SJSA1 (cell line): ENCODE measurements around the gene MYOF. TPM values are rescaled to one million over a fixed set of nuclear protein-coding genes. Genes with fewer than 3 reads are reported as not detected.
A peak's percentile ranks its signal among the peaks of the same experiment; 100 is the strongest.
"Not testable (repeated sequence)": the region's sequence is repeated elsewhere in the genome, so short reads cannot be mapped to it uniquely, and the experiment has no call there.

ENCODE experiments used
- DNase-seq, 2 experiments: peaks; one replicate each; pipeline ENCODE4 v3.0.0-alpha.2; 2015 to 2020; ENCODE audit warnings: low spot score in 2 of 2, low read depth in 1 of 2
- H3K27ac ChIP-seq: fragments of 250-450 bp; sonication (Bioruptor Pico); 2 replicates; pipeline ENCODE4 v1.5.1; 2020; ENCODE audit warnings: mild to moderate bottlenecking, moderate library complexity
- H3K27me3 ChIP-seq: fragments of 250-450 bp; sonication (Bioruptor Pico); replicated peaks from 2 replicates; pipeline ENCODE4 v1.5.1; 2020; ENCODE audit warnings: mild to moderate bottlenecking, moderate library complexity
- H3K36me3 ChIP-seq: fragments of 250-450 bp; sonication (Bioruptor Pico); 2 replicates; pipeline ENCODE4 v1.5.1; 2020; ENCODE audit warnings: mild to moderate bottlenecking
- H3K4me1 ChIP-seq: fragments of 250-450 bp; sonication (Bioruptor Pico); replicated peaks from 2 replicates; pipeline ENCODE4 v1.6.1; 2021; ENCODE audit warnings: mild to moderate bottlenecking
- H3K4me3 ChIP-seq: fragments of 250-450 bp; sonication (Bioruptor Pico); 2 replicates; pipeline ENCODE4 v1.5.1; 2020; ENCODE audit warnings: mild to moderate bottlenecking
- H3K9me3 ChIP-seq: fragments of 250-450 bp; sonication (Bioruptor Pico); replicated peaks from 2 replicates; pipeline ENCODE4 v1.5.1; 2020; ENCODE audit warnings: mild to moderate bottlenecking
- total RNA-seq: library from RNA; depleted of rRNA; stranded (reverse); fragments of >200 nt; shearing (Covaris generic); gene quantifications from 2 replicates; pipeline ENCODE4 v1.2.3, GENCODE V29; 2014

Gene MYOF
- total RNA-seq, 1 experiment from 2014 or later, result 300 TPM

- H3K4me1 ChIP-seq, result no peaks in the 10 kb centered on the region
- DNase-seq, result no peak
- no peak overlapping the region for H3K27ac ChIP-seq
- H3K27me3 ChIP-seq, result no peaks in the 10 kb centered on the region
- H3K9me3 ChIP-seq, result no peaks in the 10 kb centered on the region
- H3K36me3 ChIP-seq, result peaks cover 96% of the 10 kb centered on the region
- H3K4me3 ChIP-seq, result no peak overlapping the region
Observed at GRCh38 chr10:93344691-93345090, 137.4 kb downstream of the MYOF start.

DNA sequence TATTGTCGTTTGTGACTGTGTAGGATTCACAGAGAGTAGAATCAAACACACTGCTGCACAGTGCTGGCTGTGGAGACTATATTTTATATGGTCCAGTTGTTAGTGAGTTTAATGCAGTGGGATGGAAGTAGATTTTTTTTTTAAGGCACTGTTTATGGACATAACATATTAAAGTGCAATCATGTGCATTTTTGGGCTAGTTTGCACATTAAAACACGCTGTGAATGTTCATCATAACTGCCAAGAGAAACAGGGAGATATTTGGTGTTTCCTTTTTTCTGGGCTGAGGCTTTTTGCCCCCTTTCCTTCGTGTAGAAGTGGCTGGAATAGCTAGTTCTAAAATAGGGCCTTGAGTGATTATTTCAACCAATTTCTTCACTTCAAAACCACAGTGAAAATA, 139.2 kb downstream of the MYOF start:
- Histone ChIP-seq H3K27ac (no peak overlapping the region), H3K36me3 (peaks cover 94% of the 10 kb centered on the region), H3K4me1 (no peaks in the 10 kb centered on the region), H3K9me3 (no peaks in the 10 kb centered on the region), H3K4me3 (no peak overlapping the region), H3K27me3 (no peaks in the 10 kb centered on the region)
- no peak for DNase-seq

DNA sequence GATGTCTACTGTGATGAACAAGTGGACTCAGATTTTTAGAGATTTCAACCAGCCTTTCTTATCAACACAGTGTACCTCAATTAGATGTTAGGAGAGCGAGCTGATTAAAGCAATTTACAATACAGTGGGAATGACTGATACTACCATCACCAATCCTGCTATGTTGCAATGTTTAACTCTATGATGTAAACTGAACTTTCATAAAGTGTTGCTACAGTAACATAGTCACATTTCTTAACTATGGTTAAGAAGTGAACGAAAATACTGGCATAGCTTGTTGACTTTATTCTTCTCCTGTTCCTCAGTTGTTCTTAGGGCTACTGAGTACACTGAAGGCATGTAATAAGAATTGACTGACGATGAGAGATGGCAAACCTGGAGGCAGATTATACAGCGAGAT, 139.8 kb downstream of the MYOF start:
- Histone ChIP-seq H3K4me3 (no peak overlapping the region), H3K27ac (no peak overlapping the region), H3K27me3 (no peaks in the 10 kb centered on the region), H3K9me3 (no peaks in the 10 kb centered on the region), H3K4me1 (no peaks in the 10 kb centered on the region), H3K36me3 (peaks cover 94% of the 10 kb centered on the region)
- DNase-seq, result no peak

- H3K27ac ChIP-seq, result no peak overlapping the region
- DNase-seq, result no peak
- peaks cover 35% of the 10 kb centered on the region for H3K4me1 ChIP-seq
- peaks cover 88% of the 10 kb centered on the region for H3K36me3 ChIP-seq
- H3K9me3 ChIP-seq, result no peaks in the 10 kb centered on the region
- H3K4me3 ChIP-seq, result no peak overlapping the region
- no peaks in the 10 kb centered on the region for H3K27me3 ChIP-seq
Observed at GRCh38 chr10:93337309-93337721, 144.8 kb downstream of the MYOF start.

GRCh38 chr10:93336678-93337077, 145.5 kb downstream of the MYOF start:
- Histone ChIP-seq H3K4me1 (peaks cover 35% of the 10 kb centered on the region), H3K27ac (no peak overlapping the region), H3K9me3 (no peaks in the 10 kb centered on the region), H3K27me3 (no peaks in the 10 kb centered on the region), H3K4me3 (no peak overlapping the region), H3K36me3 (peaks cover 88% of the 10 kb centered on the region)
- no peak for DNase-seq

DNA sequence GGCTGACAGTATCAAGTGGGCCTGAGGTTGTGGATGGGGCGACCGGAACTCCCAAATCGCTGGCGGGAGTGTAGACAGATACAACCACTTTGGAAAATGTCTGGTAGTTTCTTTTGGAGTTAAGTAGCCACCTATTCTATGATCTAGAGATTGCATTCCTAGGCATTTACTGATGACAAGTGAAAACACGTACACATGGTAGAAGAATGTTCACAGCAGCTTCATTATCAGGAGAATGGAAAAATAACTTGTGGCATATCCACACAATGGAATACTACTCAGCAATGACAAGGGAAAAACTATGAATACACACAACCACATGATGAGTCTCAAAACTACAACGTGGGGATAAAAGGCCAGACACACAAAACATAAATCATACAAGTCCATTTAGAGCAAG, 146.0 kb downstream of the MYOF start:
- Histone ChIP-seq H3K27me3 (no peaks in the 10 kb centered on the region), H3K9me3 (no peaks in the 10 kb centered on the region), H3K4me1 (peaks cover 35% of the 10 kb centered on the region), H3K36me3 (peaks cover 88% of the 10 kb centered on the region), H3K27ac (peak overlapping the region; percentile 92), H3K4me3 (no peak overlapping the region)
- no peak for DNase-seq

DNA sequence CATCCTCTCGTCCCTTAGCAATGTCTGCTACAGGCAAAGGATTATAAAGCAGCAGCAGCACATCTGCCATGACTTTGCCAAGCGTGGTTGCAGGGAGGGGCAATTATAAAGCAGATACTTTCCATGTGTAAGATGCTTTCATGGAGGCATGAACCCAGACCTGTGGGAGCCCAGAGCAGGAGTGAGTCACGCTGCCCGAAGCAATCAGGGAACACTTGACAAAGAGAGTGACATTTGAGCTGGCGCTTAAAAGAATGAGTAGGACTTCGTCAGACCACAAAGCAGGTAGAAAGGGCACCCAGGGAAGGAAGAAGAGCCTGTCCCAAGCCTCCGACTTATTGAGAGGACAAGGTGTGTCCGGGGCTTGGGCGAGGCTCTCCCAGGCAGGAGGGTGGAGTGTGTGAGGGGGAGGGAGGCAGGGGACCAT, 147.2 kb downstream of the MYOF start:
- Histone ChIP-seq H3K36me3 (peaks cover 88% of the 10 kb centered on the region), H3K9me3 (no peaks in the 10 kb centered on the region), H3K4me1 (peaks cover 35% of the 10 kb centered on the region), H3K27ac (peak overlapping the region; percentile 92), H3K4me3 (no peak overlapping the region), H3K27me3 (no peaks in the 10 kb centered on the region)
- peak; percentile 96 for DNase-seq

GRCh38 chr10:93334181-93334580, 148.0 kb downstream of the MYOF start:
- peak overlapping the region; percentile 92 for H3K27ac ChIP-seq

DNA sequence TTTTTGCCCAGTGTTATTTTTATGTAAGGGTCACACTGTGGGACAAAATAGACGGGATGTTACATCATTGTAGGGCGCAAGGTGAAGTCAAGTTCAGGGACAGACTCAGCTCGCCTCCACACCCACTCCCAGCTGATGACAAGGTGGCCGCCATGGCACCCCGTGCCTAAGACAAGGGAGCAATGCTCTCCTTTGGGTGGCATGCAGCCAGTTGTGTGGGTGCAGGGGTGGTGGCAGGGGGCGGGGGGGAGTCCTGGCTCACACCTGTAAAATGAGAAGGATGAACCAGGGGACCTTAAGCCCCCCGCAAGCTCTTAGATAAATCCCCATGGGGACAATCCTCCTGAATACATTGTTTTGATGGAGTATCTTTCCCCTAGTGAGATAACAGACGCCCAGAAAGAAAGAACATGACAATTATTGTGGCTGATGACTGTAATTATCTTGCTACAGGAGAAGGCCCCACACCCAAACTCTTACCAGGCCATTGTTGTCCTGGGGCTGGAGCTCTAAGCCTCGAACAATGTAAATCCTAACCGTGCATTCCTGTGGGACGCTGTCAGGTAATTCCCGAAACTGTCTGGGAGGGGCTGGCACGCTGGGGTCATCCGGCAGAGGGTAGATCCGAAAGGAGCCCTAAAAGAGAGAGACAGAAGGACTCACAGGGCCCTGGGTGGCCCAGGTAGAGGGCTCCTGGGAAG, 148.7 kb downstream of the MYOF start:
- peaks cover 90% of the 10 kb centered on the region for H3K36me3 ChIP-seq
- no peak overlapping the region for H3K4me3 ChIP-seq
- H3K4me1 ChIP-seq, result peaks cover 35% of the 10 kb centered on the region
- H3K27me3 ChIP-seq, result no peaks in the 10 kb centered on the region
- peak overlapping the region; percentile 92 for H3K27ac ChIP-seq
- DNase-seq, result peak; percentile 85
- no peaks in the 10 kb centered on the region for H3K9me3 ChIP-seq

More at GRCh38 chr10:93334181-93334580, 148.0 kb downstream of the MYOF start:
- Histone ChIP-seq H3K9me3 (no peaks in the 10 kb centered on the region), H3K4me1 (peaks cover 35% of the 10 kb centered on the region), H3K4me3 (no peak overlapping the region), H3K27me3 (no peaks in the 10 kb centered on the region), H3K36me3 (peaks cover 88% of the 10 kb centered on the region)
- DNase-seq, result peak in 1 of 2 experiments; percentile 65

DNA sequence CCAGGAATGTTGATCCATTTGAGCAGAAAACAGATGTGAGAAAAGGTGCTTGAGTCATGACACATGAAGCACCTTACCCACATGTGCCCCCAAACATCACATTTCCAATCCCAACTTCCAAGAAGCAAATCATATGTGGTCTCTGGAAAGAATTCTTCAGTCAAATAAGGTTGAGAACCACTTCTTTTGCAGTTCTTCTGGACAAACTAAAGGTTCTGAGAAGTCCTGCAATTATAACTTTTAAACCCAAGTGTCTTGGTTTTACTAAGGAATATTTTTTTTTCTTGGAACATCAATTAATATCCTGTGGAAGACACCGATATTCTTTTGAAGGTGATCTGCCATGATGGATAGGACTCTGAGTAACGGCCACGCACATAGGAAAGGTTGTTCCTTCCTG, 151.3 kb downstream of the MYOF start:
- Histone ChIP-seq H3K4me1 (peaks cover 31% of the 10 kb centered on the region), H3K9me3 (no peaks in the 10 kb centered on the region), H3K27ac (no peak overlapping the region), H3K27me3 (no peaks in the 10 kb centered on the region), H3K36me3 (peaks cover 92% of the 10 kb centered on the region), H3K4me3 (no peak overlapping the region)
- no peak for DNase-seq

GRCh38 chr10:93319896-93320295, 162.2 kb downstream of the MYOF start:
- no peak overlapping the region for H3K4me3 ChIP-seq
- DNase-seq, result no peak
- H3K9me3 ChIP-seq, result no peaks in the 10 kb centered on the region; the same call in 1 of the 2 replicates
- peaks cover 95% of the 10 kb centered on the region for H3K36me3 ChIP-seq
- H3K27ac ChIP-seq, result no peak overlapping the region
- peaks cover 42% of the 10 kb centered on the region for H3K4me1 ChIP-seq
- no peaks in the 10 kb centered on the region for H3K27me3 ChIP-seq

DNA sequence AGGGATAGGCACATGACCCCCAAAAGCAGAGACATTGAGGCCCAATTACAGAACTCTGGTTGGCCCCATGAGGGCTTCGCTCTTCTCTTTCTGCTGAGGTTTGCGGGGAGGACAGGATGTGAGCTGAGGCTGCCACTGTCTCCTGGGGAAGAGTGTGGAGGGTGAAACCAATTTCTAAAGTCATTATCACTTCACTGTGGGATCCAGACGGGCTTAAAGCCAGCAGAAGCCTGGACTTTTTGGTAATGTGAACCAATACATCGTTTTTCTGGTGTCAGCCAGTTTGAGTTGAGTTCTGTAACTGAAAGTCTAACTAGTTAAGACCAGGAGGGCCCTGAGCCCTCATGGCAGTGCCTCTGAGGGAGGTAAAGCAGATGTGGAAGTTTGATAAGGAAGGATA, 163.0 kb downstream of the MYOF start:
- H3K9me3 ChIP-seq, result no peaks in the 10 kb centered on the region; the same call in 1 of the 2 replicates
- DNase-seq, result no peak
- H3K36me3 ChIP-seq, result peaks cover 91% of the 10 kb centered on the region
- H3K4me3 ChIP-seq, result no peak overlapping the region
- H3K27me3 ChIP-seq, result no peaks in the 10 kb centered on the region
- no peak overlapping the region for H3K27ac ChIP-seq
- H3K4me1 ChIP-seq, result peaks cover 50% of the 10 kb centered on the region

GRCh38 chr10:93315246-93315645, 166.9 kb downstream of the MYOF start:
- peaks cover 88% of the 10 kb centered on the region for H3K36me3 ChIP-seq
- no peaks in the 10 kb centered on the region for H3K27me3 ChIP-seq
- peak in 1 of 2 experiments; percentile 67 for DNase-seq
- peak overlapping the region; percentile 94 for H3K27ac ChIP-seq
- peaks cover 61% of the 10 kb centered on the region for H3K4me1 ChIP-seq
- H3K4me3 ChIP-seq, result no peak overlapping the region
- H3K9me3 ChIP-seq, result no peaks in the 10 kb centered on the region; the same call in 1 of the 2 replicates

DNA sequence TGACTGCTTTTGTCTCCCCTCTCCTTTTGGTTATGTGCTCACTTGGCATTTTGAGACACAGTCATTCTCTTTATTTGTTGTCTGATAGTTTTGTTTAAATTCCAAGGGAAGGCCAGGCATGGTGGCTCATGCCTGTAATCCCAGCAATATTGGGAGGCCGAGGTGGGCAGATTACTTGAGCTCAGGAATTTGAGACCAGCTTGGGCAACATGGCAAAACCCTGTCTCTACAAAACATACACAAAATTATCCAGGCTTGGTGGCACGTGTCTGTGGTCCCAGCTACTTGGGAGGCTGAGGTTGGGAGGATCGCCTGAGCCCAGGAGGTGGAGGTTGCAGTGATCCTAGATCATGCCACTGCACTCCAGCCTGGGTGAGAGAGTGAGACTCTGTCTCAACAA, 167.5 kb downstream of the MYOF start:
- not testable (repeated sequence) for H3K9me3 ChIP-seq, H3K4me3 ChIP-seq, H3K27me3 ChIP-seq
- Histone ChIP-seq H3K4me1 (peaks cover 61% of the 10 kb centered on the region), H3K36me3 (peaks cover 88% of the 10 kb centered on the region), H3K27ac (peak overlapping the region; percentile 94)
- DNase-seq, result peak; percentile 87 to 91
